Activated CD8-positive, alpha-beta T cell treated with anti-CD3 and anti-CD28 coated beads for 36 hours (primary cell): ENCODE data around the gene CTSL. TPM values are rescaled to one million over a fixed set of nuclear protein-coding genes. Genes with fewer than 3 reads are reported as not detected.

Experiments used
- ATAC-seq: fragments of 200-7000 bp; cut with Tn5 transposase; one replicate; pipeline ENCODE4 v1.10.0; 2021; ENCODE audit warnings: mild to moderate bottlenecking, moderate library complexity
- CTCF ChIA-PET: fragments of 350-600 bp; sonication (Branson Sonifier 250); formaldehyde crosslinking; loops from one replicate; lab custom pipeline; 2021; ENCODE audit warnings: antibody characterized with exemption; lab: Charles Lee
- POLR2A ChIA-PET: fragments of 350-600 bp; sonication (Branson Sonifier 250); formaldehyde crosslinking; loops from one replicate; lab custom pipeline; 2021; ENCODE audit warnings: antibody characterized with exemption; lab: Charles Lee
- DNase-seq: peaks from one replicate; pipeline ENCODE4 v3.0.0-alpha.2; 2020
- H3K27ac Mint-ChIP-seq: one replicate; pipeline ENCODE4 v1.8.0; 2021; ENCODE audit warnings: mild to moderate bottlenecking, mixed read lengths
- H3K27me3 Mint-ChIP-seq: one replicate; pipeline ENCODE4 v1.8.0; 2021; ENCODE audit warnings: mixed read lengths
- H3K36me3 Mint-ChIP-seq: one replicate; pipeline ENCODE4 v1.8.0; 2021; ENCODE audit warnings: low read depth, mixed read lengths
- H3K4me1 Mint-ChIP-seq: one replicate; pipeline ENCODE4 v1.8.0; 2021; ENCODE audit warnings: low read depth, mixed read lengths
- H3K4me3 Mint-ChIP-seq: one replicate; pipeline ENCODE4 v1.8.0; 2021; ENCODE audit warnings: mild to moderate bottlenecking, moderate library complexity, mixed read lengths
- H3K9me3 Mint-ChIP-seq: one replicate; pipeline ENCODE4 v1.8.0; 2021; ENCODE audit warnings: mixed read lengths
- CTCF ChIP-seq: fragments of 200-600 bp; IDR thresholded peaks from one replicate; pipeline ENCODE4 v1.8.0; 2022; ENCODE audit warnings: antibody characterized with exemption, mild to moderate bottlenecking
- intact Hi-C: fragments of 100-400 bp; cut with micrococcal nuclease; formaldehyde crosslinking; loops from one replicate; pipeline ENCODE4 v1.10.0; 2022
- total RNA-seq, 2 experiments: library from RNA; stranded (reverse); gene quantifications; one replicate each; pipeline ENCODE4 v1.2.3, GENCODE V29; 2021

CTSL gene
- total RNA-seq, 2 experiments from 2014 or later: 0.36 to 0.58 TPM

GRCh38 chr9:87765521-87765920 lies 39.6 kb downstream of the CTSL start:
- Mint-ChIP-seq H3K27ac (no peak overlapping the region), H3K9me3 (no peaks in the 10 kb centered on the region), H3K4me1 (no peaks in the 10 kb centered on the region), H3K36me3 (no peaks in the 10 kb centered on the region), H3K4me3 (no peak overlapping the region), H3K27me3 (peaks cover 16% of the 10 kb centered on the region)
- no peak for DNase-seq
- no peak for TF ChIP-seq CTCF
- POLR2A ChIA-PET: no interaction called here
- ATAC-seq: no peak
- intact Hi-C loops: no loop called here
- CTCF ChIA-PET: no interaction called here

- ATAC-seq (no peak), DNase-seq (no peak)
- Mint-ChIP-seq H3K36me3 (no peaks in the 10 kb centered on the region), H3K4me1 (no peaks in the 10 kb centered on the region), H3K4me3 (no peak overlapping the region), H3K27me3 (peaks cover 16% of the 10 kb centered on the region), H3K9me3 (no peaks in the 10 kb centered on the region), H3K27ac (no peak overlapping the region)
- TF ChIP-seq CTCF: no peak
- CTCF ChIA-PET: no interaction called here
- intact Hi-C loops: no loop called here
- POLR2A ChIA-PET: no interaction called here
Measured at GRCh38 chr9:87766697-87767096, 40.8 kb downstream of the CTSL start.

- Mint-ChIP-seq H3K36me3 (no peaks in the 10 kb centered on the region), H3K4me1 (no peaks in the 10 kb centered on the region), H3K27ac (no peak overlapping the region), H3K9me3 (no peaks in the 10 kb centered on the region), H3K27me3 (peaks cover 10% of the 10 kb centered on the region), H3K4me3 (no peak overlapping the region)
- CTCF ChIA-PET: no interaction called here
- no peak for ATAC-seq
- intact Hi-C loops: no loop called here
- no peak for DNase-seq
- no peak for TF ChIP-seq CTCF
- POLR2A ChIA-PET: no interaction called here
Measured at GRCh38 chr9:87770616-87771315, 44.8 kb downstream of the CTSL start.

GRCh38 chr9:87771316-87772006 lies 45.5 kb downstream of the CTSL start:
- ATAC-seq (no peak), DNase-seq (no peak)
- intact Hi-C loops: no loop called here
- CTCF ChIA-PET: no interaction called here
- Mint-ChIP-seq H3K36me3 (no peaks in the 10 kb centered on the region), H3K27ac (no peak overlapping the region), H3K4me3 (no peak overlapping the region), H3K4me1 (no peaks in the 10 kb centered on the region), H3K9me3 (no peaks in the 10 kb centered on the region), H3K27me3 (peaks cover 10% of the 10 kb centered on the region)
- no peak for TF ChIP-seq CTCF
- POLR2A ChIA-PET: no interaction called here
